HG03097 (cell line): ENCODE measurements around the gene TFF2.

Experiments used
- ATAC-seq: cut with Tn5 transposase; IDR thresholded peaks from one replicate; pipeline ENCODE4 v1.9.1; 2021; ENCODE audit not compliant: unreplicated experiment, low FRiP score

Gene TFF2

GRCh38 chr21:42348762-42349161 lies 2.0 kb downstream of the TFF2 start:
- ATAC-seq, result no peak

GRCh38 chr21:42347601-42348327 lies 3.0 kb downstream of the TFF2 start:
- no peak for ATAC-seq

GRCh38 chr21:42346866-42347600 lies 3.8 kb downstream of the TFF2 start:
- ATAC-seq, result no peak

GRCh38 chr21:42346441-42346840 lies 4.4 kb downstream of the TFF2 start:
- ATAC-seq, result no peak

GRCh38 chr21:42344631-42345030 lies 6.2 kb downstream of the TFF2 start:
- ATAC-seq, result no peak

- no peak for ATAC-seq
These were observed 6.8 kb downstream of the TFF2 start for GRCh38 chr21:42343963-42344510.

GRCh38 chr21:42343556-42343955 lies 7.2 kb downstream of the TFF2 start:
- no peak for ATAC-seq

- no peak for ATAC-seq
These were observed 7.7 kb downstream of the TFF2 start for GRCh38 chr21:42343101-42343500.

- ATAC-seq, result no peak
These were observed 8.8 kb downstream of the TFF2 start for GRCh38 chr21:42341776-42342542.

GRCh38 chr21:42340187-42341050 lies 10.4 kb downstream of the TFF2 start:
- ATAC-seq, result no peak

- no peak for ATAC-seq
These were observed 11.8 kb downstream of the TFF2 start for GRCh38 chr21:42338729-42339715.

GRCh38 chr21:42337830-42338728 lies 12.7 kb downstream of the TFF2 start:
- ATAC-seq, result no peak

GRCh38 chr21:42337276-42337675 lies 13.5 kb downstream of the TFF2 start:
- no peak for ATAC-seq

- no peak for ATAC-seq
These were observed 14.7 kb downstream of the TFF2 start for GRCh38 chr21:42336054-42336453.

- no peak for ATAC-seq
These were observed 18.1 kb downstream of the TFF2 start for GRCh38 chr21:42332557-42333317.

- no peak for ATAC-seq
These were observed 19.1 kb downstream of the TFF2 start for GRCh38 chr21:42331660-42332059.
